Measurements from ENCODE around the gene TBCK. TPM values are rescaled to one million over a fixed set of nuclear protein-coding genes. Genes with fewer than 3 reads are reported as not detected.

Gene TBCK
- polyA plus RNA-seq, 1 of the 3 experiments (the other 2 are of a cell fraction): 14.6 TPM

GRCh38 chr4:106192131-106192530 is 123.9 kb downstream of the TBCK start:
- Histone ChIP-seq H3K27ac (ENCODE audit: low read depth in 2 of 2, low read length in 1 of 2) (peak overlapping the region in 1 of 2 experiments; percentile 55; a peak in 1 of 4 replicates), H3K36me3 (replicated peaks in 1 of 2; ENCODE audit: control insufficient read depth in 1 of 2, insufficient read depth in 2 of 2, low read length in 1 of 2) (peaks cover 17 to 26% of the 10 kb centered on the region in 2 experiments), H3K9me2 (no peaks in the 10 kb centered on the region), H3K27me3 (ENCODE audit: insufficient read depth) (no peaks in the 10 kb centered on the region), H3K9ac (no peak overlapping the region), H2AFZ (ENCODE audit: low read depth) (no peak overlapping the region), H3K79me2 (ENCODE audit: insufficient read depth) (no peaks in the 10 kb centered on the region; the same call in 1 of the 2 replicates), H3K4me2 (no peak overlapping the region), H3K4me3 (ENCODE audit: low read depth in 2 of 2, low read length in 1 of 2) (no peak overlapping the region), H3F3A (replicated peaks; ENCODE audit: insufficient read depth) (peaks cover 4% of the 10 kb centered on the region), H3K9me3 (no peaks in the 10 kb centered on the region), H4K20me1 (ENCODE audit: insufficient read depth) (no peaks in the 10 kb centered on the region), H3K4me1 (ENCODE audit: control insufficient read depth in 1 of 2, insufficient read depth in 2 of 2, low read depth in 1 of 2, low read length in 1 of 2) (no peaks in the 10 kb centered on the region; a peak in 1 of 4 replicates)
- TF ChIP-seq, protein P1, sequence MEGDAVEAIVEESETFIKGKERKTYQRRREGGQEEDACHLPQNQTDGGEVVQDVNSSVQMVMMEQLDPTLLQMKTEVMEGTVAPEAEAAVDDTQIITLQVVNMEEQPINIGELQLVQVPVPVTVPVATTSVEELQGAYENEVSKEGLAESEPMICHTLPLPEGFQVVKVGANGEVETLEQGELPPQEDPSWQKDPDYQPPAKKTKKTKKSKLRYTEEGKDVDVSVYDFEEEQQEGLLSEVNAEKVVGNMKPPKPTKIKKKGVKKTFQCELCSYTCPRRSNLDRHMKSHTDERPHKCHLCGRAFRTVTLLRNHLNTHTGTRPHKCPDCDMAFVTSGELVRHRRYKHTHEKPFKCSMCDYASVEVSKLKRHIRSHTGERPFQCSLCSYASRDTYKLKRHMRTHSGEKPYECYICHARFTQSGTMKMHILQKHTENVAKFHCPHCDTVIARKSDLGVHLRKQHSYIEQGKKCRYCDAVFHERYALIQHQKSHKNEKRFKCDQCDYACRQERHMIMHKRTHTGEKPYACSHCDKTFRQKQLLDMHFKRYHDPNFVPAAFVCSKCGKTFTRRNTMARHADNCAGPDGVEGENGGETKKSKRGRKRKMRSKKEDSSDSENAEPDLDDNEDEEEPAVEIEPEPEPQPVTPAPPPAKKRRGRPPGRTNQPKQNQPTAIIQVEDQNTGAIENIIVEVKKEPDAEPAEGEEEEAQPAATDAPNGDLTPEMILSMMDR (IDR thresholded peaks at IDR 0.05): no peak
- TF ChIP-seq RXRA (IDR thresholded peaks at IDR 0.05; ENCODE audit: borderline replicate concordance, low read depth): no peak
- no peak for TF ChIP-seq TCF12 (IDR thresholded peaks at IDR 0.05)
- TF ChIP-seq IRF3 (IDR thresholded peaks at IDR 0.05; ENCODE audit: low read depth, low read length): no peak
- no peak for TF ChIP-seq NRF1 (IDR thresholded peaks at IDR 0.05; ENCODE audit: low read depth, low read length)
- 100% methylated on average over 1 of the region's 1 CpG for WGBS (ENCODE audit: low lambda C conversion rate)
- CTCF ChIA-PET: interaction anchor here (1.6 kb wide), 1 partner anchor 10 kb away, joined by 4 read pairs; no protein-coding TSS in a partner anchor
- POLR2A ChIA-PET: no interaction called here
- DNase-seq: no peak

DNA sequence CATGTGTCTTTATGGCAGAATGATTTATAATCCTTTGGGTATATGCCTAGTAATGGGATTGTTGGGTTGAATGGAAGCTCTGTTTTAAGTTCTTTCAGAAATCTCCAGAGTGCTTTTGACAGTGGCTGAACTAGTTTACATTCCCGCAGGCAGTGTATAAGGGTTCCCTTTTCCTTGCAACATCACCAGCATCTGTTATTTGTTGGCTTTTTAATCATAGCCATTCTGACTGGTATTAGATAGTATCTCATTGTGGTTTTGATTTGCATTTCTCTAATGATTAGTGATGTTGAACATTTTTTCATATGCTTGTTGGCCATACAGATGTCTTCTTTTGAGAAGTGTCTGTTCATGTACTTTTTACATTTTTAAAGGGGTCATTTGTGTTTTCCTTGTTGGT is 129.8 kb downstream of the TBCK start:
- WGBS (ENCODE audit: low lambda C conversion rate): 83% methylated on average over 1 of the region's 1 CpG
- H3K4me1 ChIP-seq (ENCODE audit: control insufficient read depth in 1 of 2, insufficient read depth in 2 of 2, low read depth in 1 of 2, low read length in 1 of 2): no peaks in the 10 kb centered on the region
- H3K79me2 ChIP-seq (ENCODE audit: insufficient read depth): no peaks in the 10 kb centered on the region
- DNase-seq: no peak
- no peak overlapping the region for H3K9ac ChIP-seq
- no peaks in the 10 kb centered on the region for H3K27me3 ChIP-seq (ENCODE audit: insufficient read depth)
- CTCF ChIA-PET: interaction anchor here (1.0 kb wide), 1 partner anchor 15 kb away, joined by 5 read pairs; no protein-coding TSS in a partner anchor
- no peak overlapping the region for H2AFZ ChIP-seq (ENCODE audit: low read depth)
- TF ChIP-seq EP300 (IDR thresholded peaks at IDR 0.05; ENCODE audit: borderline replicate concordance in 1 of 2, low read depth in 1 of 2, low read length in 1 of 2) (peak in 1 of 2 experiments; percentile 39; a peak in 1 of 4 replicates), GATA2 (CRISPR knock-in tag; IDR thresholded peaks at IDR 0.05) (no peak), TCF12 (IDR thresholded peaks at IDR 0.05) (peak; percentile 82), SIN3A (IDR thresholded peaks at IDR 0.05; ENCODE audit: borderline replicate concordance, low read depth, low read length) (no peak)
- TF ChIP-seq, protein P2, sequence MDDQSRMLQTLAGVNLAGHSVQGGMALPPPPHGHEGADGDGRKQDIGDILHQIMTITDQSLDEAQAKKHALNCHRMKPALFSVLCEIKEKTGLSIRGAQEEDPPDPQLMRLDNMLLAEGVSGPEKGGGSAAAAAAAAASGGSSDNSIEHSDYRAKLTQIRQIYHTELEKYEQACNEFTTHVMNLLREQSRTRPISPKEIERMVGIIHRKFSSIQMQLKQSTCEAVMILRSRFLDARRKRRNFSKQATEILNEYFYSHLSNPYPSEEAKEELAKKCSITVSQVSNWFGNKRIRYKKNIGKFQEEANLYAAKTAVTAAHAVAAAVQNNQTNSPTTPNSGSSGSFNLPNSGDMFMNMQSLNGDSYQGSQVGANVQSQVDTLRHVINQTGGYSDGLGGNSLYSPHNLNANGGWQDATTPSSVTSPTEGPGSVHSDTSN (IDR thresholded peaks at IDR 0.05): peak; percentile 65
- POLR2A ChIA-PET: no interaction called here
- H3K9me2 ChIP-seq: no peaks in the 10 kb centered on the region
- no peaks in the 10 kb centered on the region for H4K20me1 ChIP-seq (ENCODE audit: insufficient read depth)
- no peak overlapping the region for H3K4me3 ChIP-seq (ENCODE audit: low read depth in 2 of 2, low read length in 1 of 2)
- no peaks in the 10 kb centered on the region for H3F3A ChIP-seq (replicated peaks; ENCODE audit: insufficient read depth)
- no peak overlapping the region for H3K4me2 ChIP-seq
- no peaks in the 10 kb centered on the region for H3K9me3 ChIP-seq
- H3K27ac ChIP-seq (ENCODE audit: low read depth in 2 of 2, low read length in 1 of 2): peak overlapping the region in 1 of 2 experiments; percentile 17; a peak in 2 of 4 replicates
- peaks cover 10 to 17% of the 10 kb centered on the region in 2 experiments for H3K36me3 ChIP-seq (replicated peaks in 1 of 2; ENCODE audit: control insufficient read depth in 1 of 2, insufficient read depth in 2 of 2, low read length in 1 of 2)

All from SK-N-SH (cell line).